Measurements from ENCODE around the gene ARHGAP1. TPM values are rescaled to one million over a fixed set of nuclear protein-coding genes. Genes with fewer than 3 reads are reported as not detected.

The ARHGAP1 gene
- total RNA-seq, 1 experiment from 2014 or later: 53.0 TPM

GRCh38 chr11:46693597-46694012 is 6.8 kb downstream of the ARHGAP1 start:
- no peaks in the 10 kb centered on the region for H3K36me3 Mint-ChIP-seq
- TF ChIP-seq RELA (CRISPR knock-in tag; IDR thresholded peaks at IDR 0.05; ENCODE audit: borderline replicate concordance): no peak
- TF ChIP-seq ESRRA (CRISPR knock-in tag; IDR thresholded peaks at IDR 0.05; ENCODE audit: borderline replicate concordance): no peak
- no peak for TF ChIP-seq PRRX2 (CRISPR knock-in tag; IDR thresholded peaks at IDR 0.05)
- TF ChIP-seq ZNF263 (CRISPR knock-in tag; IDR thresholded peaks at IDR 0.05; ENCODE audit: low read depth): no peak
- ChIA-PET POLR2A (interaction anchor here (0.6 kb wide), 1 partner anchor 19 kb away, joined by 3 read pairs; no protein-coding TSS in a partner anchor), CTCF (interaction anchor here (1.3 kb wide), 1 partner anchor 164 kb away, joined by 3 read pairs; no protein-coding TSS in a partner anchor)
- H3K4me3 Mint-ChIP-seq: no peak overlapping the region
- DNase-seq (ENCODE audit: low spot score) (no peak), ATAC-seq (no peak)
- H3K27ac Mint-ChIP-seq: no peak overlapping the region
- no peaks in the 10 kb centered on the region for H3K9me3 Mint-ChIP-seq
- H3K27me3 Mint-ChIP-seq (ENCODE audit: low read depth): no peaks in the 10 kb centered on the region
- 0 out of 2 replicates have a peak, but pooled peaks cover 5% of the 10 kb centered on the region for H3K4me1 Mint-ChIP-seq

DNA sequence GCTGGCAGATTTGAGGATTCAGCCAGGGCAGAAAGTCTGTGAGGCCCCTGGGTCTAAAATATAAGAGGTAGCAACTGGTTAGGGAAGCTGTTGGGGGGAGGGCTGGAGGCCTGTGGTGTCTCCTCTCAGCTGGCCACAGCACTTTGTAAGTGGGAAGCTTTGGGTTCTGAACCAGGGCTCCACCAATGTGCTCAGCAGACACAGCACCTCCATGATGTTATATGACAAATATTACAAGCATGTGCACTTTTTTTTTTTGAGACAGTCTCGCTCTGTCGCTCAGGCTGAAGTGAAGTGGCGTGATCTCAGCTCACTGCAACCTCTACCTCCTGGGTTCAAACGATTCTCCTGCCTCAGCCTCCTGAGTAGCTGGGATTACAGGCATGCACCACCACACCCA is 8.0 kb downstream of the ARHGAP1 start:
- no peak for TF ChIP-seq GABPB1 (CRISPR knock-in tag; IDR thresholded peaks at IDR 0.05)
- TF ChIP-seq ZNF532 (CRISPR knock-in tag; IDR thresholded peaks at IDR 0.05; ENCODE audit: borderline replicate concordance): no peak
- no peak for TF ChIP-seq ZNF416 (CRISPR knock-in tag; IDR thresholded peaks at IDR 0.05)
- no peak for TF ChIP-seq OVOL2 (CRISPR knock-in tag; IDR thresholded peaks at IDR 0.05; ENCODE audit: borderline replicate concordance)
- no peak for TF ChIP-seq ZBTB21 (CRISPR knock-in tag; IDR thresholded peaks at IDR 0.05; ENCODE audit: borderline replicate concordance)
- no peak for TF ChIP-seq MLX (CRISPR knock-in tag; IDR thresholded peaks at IDR 0.05)
- no peak for TF ChIP-seq TCF7 (CRISPR knock-in tag; IDR thresholded peaks at IDR 0.05; ENCODE audit: low read depth)
- Mint-ChIP-seq H3K27me3 (ENCODE audit: low read depth) (no peaks in the 10 kb centered on the region), H3K4me1 (0 out of 2 replicates have a peak, but pooled peaks cover 1% of the 10 kb centered on the region), H3K4me3 (no peak overlapping the region), H3K9me3 (no peaks in the 10 kb centered on the region), H3K27ac (no peak overlapping the region), H3K36me3 (no peaks in the 10 kb centered on the region)
- no peak for ATAC-seq
- ChIA-PET POLR2A (no interaction called here), CTCF (interaction anchor here (0.6 kb wide), 1 partner anchor 848 kb away, joined by 3 read pairs; no protein-coding TSS in a partner anchor)
- no peak for DNase-seq (ENCODE audit: low spot score)

GRCh38 chr11:46690702-46691101 is 9.7 kb downstream of the ARHGAP1 start:
- DNase-seq (ENCODE audit: low spot score): no peak
- no peak for TF ChIP-seq MLX (CRISPR knock-in tag; IDR thresholded peaks at IDR 0.05)
- no peak for TF ChIP-seq SMAD4 (CRISPR knock-in tag; IDR thresholded peaks at IDR 0.05)
- no peak for TF ChIP-seq NFYB (CRISPR knock-in tag; conservative IDR thresholded peaks at IDR 0.05; ENCODE audit: low read depth)
- TF ChIP-seq FOXJ3 (CRISPR knock-in tag; IDR thresholded peaks at IDR 0.05; ENCODE audit: borderline replicate concordance): no peak
- TF ChIP-seq IRF2 (CRISPR knock-in tag; IDR thresholded peaks at IDR 0.05; ENCODE audit: borderline replicate concordance, low read depth): no peak
- TF ChIP-seq ERG (CRISPR knock-in tag; IDR thresholded peaks at IDR 0.05): no peak
- no peak for TF ChIP-seq ZNF416 (CRISPR knock-in tag; IDR thresholded peaks at IDR 0.05)
- no peak for TF ChIP-seq CREB1 (CRISPR knock-in tag; IDR thresholded peaks at IDR 0.05)
- Mint-ChIP-seq H3K27ac (no peak overlapping the region), H3K27me3 (ENCODE audit: low read depth) (no peaks in the 10 kb centered on the region), H3K4me3 (no peak overlapping the region), H3K9me3 (no peaks in the 10 kb centered on the region), H3K36me3 (peaks cover 2% of the 10 kb centered on the region; the same call in 1 of the 2 replicates), H3K4me1 (no peaks in the 10 kb centered on the region)
- ChIA-PET CTCF (interaction anchor here (0.8 kb wide), 1 partner anchor 299 kb away, joined by 3 read pairs; the partner anchor contains the start of gene CHRM4), POLR2A (interaction anchor here (0.6 kb wide), 1 partner anchor 9 kb away, joined by 3 read pairs; no protein-coding TSS in a partner anchor)
- no peak for ATAC-seq
